Hematopoietic multipotent progenitor cell treated with erythropoietin and hydrocortisone succinate and interleukin-3 and kit ligand, for 17 days (in vitro differentiated cells): Measurements from ENCODE around the gene FAM111B.
"Not testable (repeated sequence)": the region's sequence is repeated elsewhere in the genome, so short reads cannot be mapped to it uniquely, and the experiment has no call there.

Experiments used
- DNase-seq: peaks from one replicate; pipeline ENCODE4 v3.0.0-alpha.2; 2015; ENCODE audit warnings: low spot score

FAM111B gene, protein sequence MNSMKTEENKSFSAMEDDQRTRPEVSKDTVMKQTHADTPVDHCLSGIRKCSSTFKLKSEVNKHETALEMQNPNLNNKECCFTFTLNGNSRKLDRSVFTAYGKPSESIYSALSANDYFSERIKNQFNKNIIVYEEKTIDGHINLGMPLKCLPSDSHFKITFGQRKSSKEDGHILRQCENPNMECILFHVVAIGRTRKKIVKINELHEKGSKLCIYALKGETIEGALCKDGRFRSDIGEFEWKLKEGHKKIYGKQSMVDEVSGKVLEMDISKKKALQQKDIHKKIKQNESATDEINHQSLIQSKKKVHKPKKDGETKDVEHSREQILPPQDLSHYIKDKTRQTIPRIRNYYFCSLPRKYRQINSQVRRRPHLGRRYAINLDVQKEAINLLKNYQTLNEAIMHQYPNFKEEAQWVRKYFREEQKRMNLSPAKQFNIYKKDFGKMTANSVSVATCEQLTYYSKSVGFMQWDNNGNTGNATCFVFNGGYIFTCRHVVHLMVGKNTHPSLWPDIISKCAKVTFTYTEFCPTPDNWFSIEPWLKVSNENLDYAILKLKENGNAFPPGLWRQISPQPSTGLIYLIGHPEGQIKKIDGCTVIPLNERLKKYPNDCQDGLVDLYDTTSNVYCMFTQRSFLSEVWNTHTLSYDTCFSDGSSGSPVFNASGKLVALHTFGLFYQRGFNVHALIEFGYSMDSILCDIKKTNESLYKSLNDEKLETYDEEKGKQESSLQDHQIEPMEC

DNA sequence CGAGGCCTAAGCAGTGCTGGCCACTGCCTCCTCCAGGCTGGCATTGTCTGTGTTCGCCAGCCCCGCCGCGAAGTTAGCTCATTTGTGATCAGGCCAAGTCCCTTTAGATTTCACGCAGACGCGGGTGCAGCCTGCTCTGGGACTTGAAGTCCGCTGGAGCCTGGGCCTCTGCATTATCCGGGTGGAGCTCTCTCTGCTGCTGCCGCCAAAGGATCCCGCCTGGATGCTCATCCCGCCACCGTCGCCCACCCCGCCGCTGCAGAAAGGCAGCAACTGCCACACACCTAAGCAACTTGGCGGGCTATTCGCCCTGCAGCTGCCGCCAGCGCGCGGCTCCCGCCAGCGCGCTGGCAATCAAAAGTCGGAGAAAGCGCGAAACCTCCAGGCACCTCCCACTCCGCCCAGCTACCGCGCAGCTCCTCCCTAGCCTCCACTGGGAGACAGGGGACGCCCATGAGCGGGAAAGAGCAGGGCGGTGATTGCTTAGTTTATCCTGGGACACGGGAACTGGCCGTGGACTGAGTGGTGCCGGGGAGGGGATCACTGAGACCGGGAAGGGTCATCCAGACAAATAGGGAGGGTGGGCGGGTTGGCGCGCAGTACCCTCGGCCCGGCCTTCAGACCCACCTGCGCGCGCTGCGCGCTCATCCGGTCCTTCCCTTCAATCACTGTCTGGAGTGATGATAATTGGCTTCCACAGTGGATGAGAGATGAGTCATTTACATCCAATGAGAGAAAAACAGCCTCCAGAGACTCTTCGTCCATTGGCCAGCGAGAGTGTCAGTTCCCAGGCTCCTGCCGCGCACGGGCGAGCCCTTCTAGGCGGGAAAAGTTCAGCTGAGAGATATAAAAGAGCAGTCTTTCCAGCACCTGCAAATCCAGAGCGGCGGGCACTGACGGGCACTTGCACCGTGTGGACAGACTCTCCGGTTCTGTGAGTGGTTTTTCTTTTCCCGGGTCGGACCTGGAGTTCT lies at the start of gene FAM111B:
Gene FAM111B, plus strand, starts transcription at position 875 of the 974 bp plus-strand sequence. CDS start 2,389 bp downstream, outside the sequence.
- DNase-seq, result peak; percentile 17

DNA sequence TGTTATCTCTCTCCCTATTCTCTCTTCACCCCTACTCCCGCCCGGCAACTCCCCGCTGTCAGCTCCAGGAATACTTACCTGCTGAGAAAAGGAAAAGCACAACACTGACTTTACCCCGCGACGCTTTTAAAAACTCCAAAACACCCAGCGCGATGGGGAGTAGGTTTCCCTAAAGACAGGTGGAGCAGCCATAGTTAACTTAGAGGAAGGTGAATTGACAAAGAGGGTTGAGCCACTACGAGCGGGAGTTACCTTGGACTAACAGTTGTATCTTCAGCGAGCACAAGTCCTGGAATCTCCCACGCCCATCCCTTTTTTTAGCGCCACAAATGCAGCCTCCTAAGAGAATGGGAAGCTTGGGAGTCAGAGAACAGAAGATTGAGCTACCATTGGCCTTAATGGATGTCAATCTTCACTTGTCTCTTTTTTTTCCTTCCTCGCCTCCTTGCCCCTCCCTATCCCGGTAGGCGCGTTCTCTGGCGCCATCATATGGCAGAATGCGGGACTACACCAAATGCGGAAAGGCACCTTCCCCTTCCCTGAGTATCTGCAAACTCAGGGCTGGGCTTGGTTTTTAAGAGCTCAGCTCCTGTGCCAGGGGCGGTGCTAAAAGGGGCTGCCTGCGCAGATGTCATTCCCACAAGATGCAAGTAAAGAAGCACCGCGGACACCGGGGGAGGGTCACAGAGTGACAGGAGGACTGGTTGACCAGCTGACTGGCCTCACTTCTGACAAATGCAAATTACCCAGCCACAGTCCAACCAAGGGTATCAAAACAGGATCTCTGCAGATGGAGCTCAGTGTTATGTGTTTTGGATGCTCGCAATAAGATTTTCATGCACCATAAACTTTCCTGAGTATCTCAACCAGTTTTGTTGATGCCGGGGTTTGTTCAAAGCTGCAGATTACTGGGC lies 48.7 kb upstream of the FAM111B start:
- peak; percentile 50 for DNase-seq

- not testable (repeated sequence) for DNase-seq
These were observed 46.9 kb upstream of the FAM111B start for GRCh38 chr11:59060096-59060495.

- no peak for DNase-seq
These were observed 44.2 kb upstream of the FAM111B start for GRCh38 chr11:59062602-59063529.

GRCh38 chr11:59063996-59064727 lies 42.9 kb upstream of the FAM111B start:
- DNase-seq, result not testable (repeated sequence)

- no peak for DNase-seq
These were observed 38.0 kb upstream of the FAM111B start for GRCh38 chr11:59069087-59069486.

GRCh38 chr11:59076876-59077571 lies 30.0 kb upstream of the FAM111B start:
- DNase-seq, result no peak

DNA sequence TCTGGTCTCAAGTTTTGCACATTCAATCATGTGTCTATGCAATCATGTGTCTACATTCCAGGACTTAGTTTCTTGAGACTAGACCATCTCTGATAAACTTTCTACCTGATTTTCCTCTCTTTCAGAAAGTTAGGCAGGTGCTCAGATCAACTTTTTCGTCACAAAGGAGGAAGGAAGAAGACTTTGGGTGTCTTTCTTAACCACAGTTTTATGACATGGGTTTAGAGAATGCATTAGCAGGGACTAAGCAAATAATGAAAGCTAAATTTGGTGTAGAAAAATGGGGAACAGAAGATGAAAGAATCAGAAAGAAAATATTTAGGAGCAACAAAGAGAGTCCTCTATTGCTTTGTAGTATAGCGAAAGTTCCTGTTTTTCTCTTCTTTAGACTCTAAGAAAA lies 28.6 kb upstream of the FAM111B start:
- no peak for DNase-seq

DNA sequence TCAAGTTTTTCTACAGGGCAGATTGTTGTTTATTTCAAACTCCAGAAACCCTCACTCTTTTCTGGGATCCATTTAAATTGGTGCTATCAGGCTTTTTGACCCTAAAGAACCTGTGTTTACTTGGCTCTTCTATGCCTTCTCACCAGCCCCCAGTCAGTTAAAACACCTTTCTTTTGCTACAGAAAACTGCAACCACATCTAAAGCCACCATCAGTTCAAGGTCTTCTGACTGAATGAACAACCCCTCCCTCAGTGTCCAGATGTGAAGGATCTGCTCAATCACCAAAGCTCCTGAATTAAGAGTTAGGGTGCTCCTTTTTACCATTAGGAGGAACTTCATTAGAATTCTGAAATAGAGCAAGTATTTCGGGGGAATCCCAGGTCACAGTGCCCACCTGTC lies 28.0 kb upstream of the FAM111B start:
- no peak for DNase-seq

- not testable (repeated sequence) for DNase-seq
These were observed 26.6 kb upstream of the FAM111B start for GRCh38 chr11:59080421-59080820.

DNA sequence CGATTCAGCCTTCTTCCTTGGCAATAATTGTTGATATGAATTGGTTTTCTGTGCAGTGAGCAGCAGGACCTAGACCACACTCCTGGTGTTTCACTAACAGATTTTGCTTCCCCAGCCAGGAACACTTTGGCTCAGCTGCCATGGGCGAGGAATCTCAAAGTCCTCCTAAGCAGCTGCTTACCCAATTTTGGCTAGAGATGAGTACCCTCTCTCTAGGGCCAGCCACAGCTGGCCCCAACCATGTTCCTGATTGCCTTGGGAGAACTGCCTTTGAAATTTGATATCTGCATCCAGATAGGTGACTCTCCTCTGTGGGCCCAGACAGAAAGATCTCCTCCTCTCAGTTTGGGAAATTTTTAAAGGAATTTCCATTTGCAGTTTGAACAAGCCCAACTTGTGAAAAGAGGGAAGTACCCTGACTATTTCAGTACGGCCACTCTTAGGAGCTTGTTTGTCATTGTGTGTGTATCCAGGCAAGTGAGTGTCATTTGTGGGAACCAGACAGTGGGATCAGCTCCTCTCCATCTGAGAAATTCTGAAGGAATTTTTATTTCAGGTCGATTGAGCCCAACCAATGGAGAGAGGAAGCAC lies 25.5 kb upstream of the FAM111B start:
- not testable (repeated sequence) for DNase-seq

GRCh38 chr11:59086007-59086406 lies 21.0 kb upstream of the FAM111B start, which contains the start of gene GLYATL1B:
Gene GLYATL1B, plus strand, starts transcription at chr11:59086307. Its CDS starts 0 bp downstream, at chr11:59086307.
- DNase-seq, result not testable (repeated sequence)

DNA sequence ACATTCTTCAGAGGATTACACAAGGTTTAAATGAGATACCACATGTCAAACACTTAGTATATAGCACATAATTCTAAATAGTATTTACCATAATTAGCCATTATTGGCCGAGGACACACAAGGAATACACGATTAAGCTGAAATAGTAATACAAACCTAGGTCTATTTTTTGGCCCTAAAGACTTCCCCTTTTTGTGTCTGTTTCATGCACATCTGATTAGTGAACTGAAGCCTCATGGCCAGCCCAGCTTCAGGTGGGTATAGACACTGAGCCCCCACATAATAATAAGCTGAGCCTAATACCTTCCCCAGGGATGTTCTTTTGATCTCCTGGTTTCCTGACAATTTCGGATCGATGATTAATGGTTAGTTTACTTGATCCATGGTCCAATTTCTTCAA lies 18.9 kb upstream of the FAM111B start:
- no peak for DNase-seq

DNA sequence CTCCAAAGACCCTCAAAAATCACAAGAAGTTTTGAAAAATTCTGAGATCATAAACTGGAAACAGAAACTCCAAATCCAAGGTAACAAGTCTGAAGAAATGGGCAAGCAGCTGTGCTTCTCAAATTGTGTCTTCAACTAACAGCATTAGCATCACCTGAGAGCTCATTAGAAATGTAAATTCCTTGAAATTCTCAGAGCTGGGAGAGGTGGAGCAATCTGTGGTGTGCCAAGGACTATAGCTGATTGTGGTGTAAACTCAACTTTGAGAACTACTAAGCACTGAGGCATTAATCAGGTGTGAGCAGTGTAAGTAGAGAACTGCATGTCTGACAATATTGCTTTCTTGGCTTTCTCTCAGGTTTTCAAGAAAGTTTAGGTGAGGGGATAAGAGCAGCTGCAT lies 13.5 kb upstream of the FAM111B start:
- DNase-seq, result not testable (repeated sequence)

DNA sequence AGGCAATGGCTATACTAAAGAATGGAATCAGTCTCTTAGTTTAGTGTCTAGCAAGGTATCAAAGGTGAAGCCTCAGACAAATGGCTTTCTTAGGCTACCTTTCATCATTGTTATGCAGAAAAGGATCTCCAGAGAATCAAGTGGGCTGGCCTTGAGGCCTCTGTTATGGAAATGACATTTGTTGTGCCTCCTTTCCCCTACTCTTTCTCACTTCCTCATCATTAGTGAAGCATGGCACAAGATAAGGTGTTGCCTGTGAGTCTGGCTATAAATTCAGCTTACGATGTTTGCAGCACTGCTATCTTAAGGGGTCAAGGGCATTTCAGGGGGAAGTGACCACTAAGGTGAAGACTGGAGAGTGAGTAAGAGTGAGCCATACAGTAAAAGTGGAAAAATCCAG lies 11.8 kb upstream of the FAM111B start:
- DNase-seq, result not testable (repeated sequence)

GRCh38 chr11:59095972-59096575 lies 11.0 kb upstream of the FAM111B start:
- not testable (repeated sequence) for DNase-seq

- DNase-seq, result peak; percentile 58
These were observed 9.8 kb upstream of the FAM111B start for GRCh38 chr11:59097113-59097708.
